ENCODE measurements around the gene SLC25A45.

DNA sequence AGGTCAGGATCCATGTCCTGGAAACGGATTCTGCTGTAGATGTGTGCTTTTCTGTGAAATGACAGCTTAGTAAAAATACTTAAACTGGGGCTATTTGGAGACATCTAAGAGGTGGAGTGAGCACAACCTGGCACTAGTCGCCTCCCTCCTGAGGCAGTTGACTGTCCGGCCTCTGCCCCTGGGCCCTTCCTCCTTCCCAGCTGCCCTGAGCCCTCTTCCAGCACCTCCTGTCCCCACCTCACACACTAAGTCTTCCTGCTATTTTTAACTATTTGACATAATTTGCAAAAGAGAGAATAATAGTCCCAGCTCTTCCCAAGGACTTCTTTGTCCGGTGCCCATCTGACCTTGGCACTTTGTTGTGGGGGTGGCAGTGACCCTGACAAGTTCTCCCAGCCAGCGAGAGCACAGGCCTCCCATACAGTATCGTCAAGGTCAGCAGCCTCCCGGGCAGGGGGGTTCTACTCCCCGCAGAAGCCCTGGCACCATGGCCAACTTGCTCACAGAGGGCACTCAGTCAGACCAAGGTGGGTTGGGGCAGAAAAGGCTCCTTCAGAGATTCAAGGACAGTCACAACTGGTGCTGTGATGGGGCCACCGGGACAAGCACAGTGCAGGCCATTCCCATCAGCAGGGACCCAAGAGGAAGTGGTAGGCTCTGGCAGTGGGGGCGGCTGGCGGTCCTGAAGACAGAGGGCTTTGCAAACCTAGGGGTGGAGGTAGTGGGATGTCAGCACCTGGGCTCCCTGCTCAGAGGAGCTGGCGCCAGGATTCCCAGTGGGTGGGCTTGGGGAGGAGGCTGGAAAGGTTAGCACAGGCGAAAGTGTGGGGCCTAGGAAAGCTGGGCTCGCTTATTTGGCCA, 34.6 kb upstream of the SLC25A45 start:
- TF ChIP-seq TARDBP (IDR thresholded peaks at IDR 0.05) (no peak), SP1 (IDR thresholded peaks at IDR 0.05) (no peak), SUZ12 (IDR thresholded peaks at IDR 0.05) (no peak), BHLHE40 (IDR thresholded peaks at IDR 0.05; ENCODE audit: borderline replicate concordance) (no peak), FOXM1 (IDR thresholded peaks at IDR 0.05; ENCODE audit: borderline replicate concordance) (no peak), ZNF384 (IDR thresholded peaks at IDR 0.05) (no peak), HDGF (IDR thresholded peaks at IDR 0.05; ENCODE audit: borderline replicate concordance) (no peak), FOXK2 (IDR thresholded peaks at IDR 0.05) (no peak), CTBP1 (IDR thresholded peaks at IDR 0.05; ENCODE audit: borderline replicate concordance) (no peak), PKNOX1 (IDR thresholded peaks at IDR 0.05) (no peak), L3MBTL2 (conservative IDR thresholded peaks at IDR 0.05) (no peak), ARNT (IDR thresholded peaks at IDR 0.05) (no peak)

All from HEK293T (cell line).